ENCODE measurements around the gene TASOR2. TPM values are rescaled to one million over a fixed set of nuclear protein-coding genes. Genes with fewer than 3 reads are reported as not detected.

The TASOR2 gene
- total RNA-seq, 1 experiment from 2014 or later = 123 TPM

DNA sequence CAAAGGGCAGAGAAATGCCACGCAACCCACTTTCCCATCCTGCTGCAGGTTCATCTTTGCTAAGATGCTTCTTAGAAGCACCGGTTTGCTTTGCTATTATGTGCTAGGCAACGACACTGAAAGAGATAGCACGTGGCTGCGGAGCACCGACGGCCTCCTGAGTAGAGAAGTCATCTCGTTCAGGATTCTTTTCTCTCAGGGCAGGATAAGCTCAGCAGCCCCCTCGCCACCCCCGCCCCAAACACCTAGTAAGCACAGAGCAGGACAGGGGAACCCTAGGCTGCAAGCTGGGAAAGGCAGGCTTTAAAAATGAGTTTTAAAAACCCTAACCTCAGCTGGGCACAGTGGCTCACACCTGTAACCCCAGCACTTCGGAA lies 33.3 kb upstream of the TASOR2 start:
- H3K4me1 Mint-ChIP-seq (ENCODE audit: insufficient read depth, unreplicated experiment) = no peaks in the 10 kb centered on the region
- no peak for DNase-seq (ENCODE audit: unreplicated experiment)
- intact Hi-C loops (cut with micrococcal nuclease) = no loop called here
- H3K27ac Mint-ChIP-seq (ENCODE audit: low read depth, unreplicated experiment) = no peak overlapping the region
- no peaks in the 10 kb centered on the region for H3K27me3 Mint-ChIP-seq (ENCODE audit: insufficient read depth, unreplicated experiment)
- CTCF ChIA-PET = interaction anchor here (0.7 to 1.1 kb wide), 2 partner anchors 9 to 163 kb away, joined by 3 to 4 read pairs; no protein-coding TSS in a partner anchor
- TF ChIP-seq, protein P1, sequence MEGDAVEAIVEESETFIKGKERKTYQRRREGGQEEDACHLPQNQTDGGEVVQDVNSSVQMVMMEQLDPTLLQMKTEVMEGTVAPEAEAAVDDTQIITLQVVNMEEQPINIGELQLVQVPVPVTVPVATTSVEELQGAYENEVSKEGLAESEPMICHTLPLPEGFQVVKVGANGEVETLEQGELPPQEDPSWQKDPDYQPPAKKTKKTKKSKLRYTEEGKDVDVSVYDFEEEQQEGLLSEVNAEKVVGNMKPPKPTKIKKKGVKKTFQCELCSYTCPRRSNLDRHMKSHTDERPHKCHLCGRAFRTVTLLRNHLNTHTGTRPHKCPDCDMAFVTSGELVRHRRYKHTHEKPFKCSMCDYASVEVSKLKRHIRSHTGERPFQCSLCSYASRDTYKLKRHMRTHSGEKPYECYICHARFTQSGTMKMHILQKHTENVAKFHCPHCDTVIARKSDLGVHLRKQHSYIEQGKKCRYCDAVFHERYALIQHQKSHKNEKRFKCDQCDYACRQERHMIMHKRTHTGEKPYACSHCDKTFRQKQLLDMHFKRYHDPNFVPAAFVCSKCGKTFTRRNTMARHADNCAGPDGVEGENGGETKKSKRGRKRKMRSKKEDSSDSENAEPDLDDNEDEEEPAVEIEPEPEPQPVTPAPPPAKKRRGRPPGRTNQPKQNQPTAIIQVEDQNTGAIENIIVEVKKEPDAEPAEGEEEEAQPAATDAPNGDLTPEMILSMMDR (IDR thresholded peaks at IDR 0.05; ENCODE audit: unreplicated experiment) = no peak
- H3K4me3 Mint-ChIP-seq (ENCODE audit: unreplicated experiment) = no peak overlapping the region
- no peaks in the 10 kb centered on the region for H3K9me3 Mint-ChIP-seq (ENCODE audit: unreplicated experiment)
- POLR2A ChIA-PET = no interaction called here
- H3K36me3 Mint-ChIP-seq (ENCODE audit: insufficient read depth, unreplicated experiment) = peaks cover 52% of the 10 kb centered on the region
- no TSS peak for BruUV-seq (replicated peaks)

DNA sequence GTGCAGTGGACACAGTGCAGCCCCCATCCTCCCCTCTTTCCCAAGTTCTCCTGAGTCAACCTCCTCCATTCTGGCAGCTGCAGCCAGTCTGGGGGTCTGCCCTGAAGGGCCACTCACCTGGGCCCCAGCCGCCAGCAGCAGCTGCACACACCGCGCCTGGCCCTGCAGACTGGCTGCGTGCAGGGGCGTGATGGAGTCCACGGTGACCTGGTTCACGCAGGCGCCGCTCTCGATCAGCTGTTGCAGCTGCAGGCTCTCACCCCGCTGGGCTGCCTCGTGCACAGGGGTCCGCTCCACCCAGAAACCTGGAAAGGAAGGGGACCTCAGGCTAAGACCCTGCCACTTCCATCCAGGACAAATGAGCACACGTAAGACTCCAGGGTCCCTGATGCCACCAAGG lies 31.9 kb upstream of the TASOR2 start:
- H3K4me3 Mint-ChIP-seq (ENCODE audit: unreplicated experiment) = no peak overlapping the region
- intact Hi-C loops (cut with micrococcal nuclease) = no loop called here
- H3K27me3 Mint-ChIP-seq (ENCODE audit: insufficient read depth, unreplicated experiment) = no peaks in the 10 kb centered on the region
- H3K27ac Mint-ChIP-seq (ENCODE audit: low read depth, unreplicated experiment) = no peak overlapping the region
- H3K9me3 Mint-ChIP-seq (ENCODE audit: unreplicated experiment) = no peaks in the 10 kb centered on the region
- TF ChIP-seq, protein P1 (IDR thresholded peaks at IDR 0.05; ENCODE audit: unreplicated experiment) = no peak
- ChIA-PET CTCF (interaction anchor here (0.9 kb wide), 1 partner anchor 12 kb away, joined by 4 read pairs; no protein-coding TSS in a partner anchor), POLR2A (no interaction called here)
- no peaks in the 10 kb centered on the region for H3K4me1 Mint-ChIP-seq (ENCODE audit: insufficient read depth, unreplicated experiment)
- BruUV-seq (replicated peaks) = no TSS peak
- no peak for DNase-seq (ENCODE audit: unreplicated experiment)
- H3K36me3 Mint-ChIP-seq (ENCODE audit: insufficient read depth, unreplicated experiment) = peaks cover 48% of the 10 kb centered on the region

DNA sequence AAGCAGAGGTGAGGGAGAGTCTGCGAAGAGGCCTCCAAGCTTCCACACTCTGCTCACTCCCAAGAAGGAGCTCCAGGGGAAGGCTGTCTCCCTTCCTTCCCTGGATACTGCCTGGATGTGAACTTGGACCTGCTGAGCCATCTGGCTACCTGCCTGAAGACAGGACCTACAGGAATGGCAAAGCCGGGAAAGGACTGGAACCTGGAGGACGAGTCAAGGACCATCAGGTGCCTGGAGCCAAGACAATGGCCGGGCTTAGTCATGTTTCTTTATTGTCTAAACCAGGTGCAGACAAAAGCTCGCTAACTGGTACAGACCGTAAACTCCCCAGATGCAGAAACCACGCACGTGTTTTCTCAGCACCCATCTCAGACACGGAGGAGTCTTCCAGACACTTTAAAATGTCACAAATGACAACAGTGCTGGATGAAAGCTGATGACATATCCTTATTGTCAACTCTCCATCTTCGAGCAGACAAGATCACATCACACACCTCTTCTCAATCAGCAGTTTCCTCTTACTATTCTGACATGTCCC lies 30.4 kb upstream of the TASOR2 start:
- no TSS peak for BruUV-seq (replicated peaks)
- intact Hi-C loops (cut with micrococcal nuclease) = no loop called here
- peaks cover 1% of the 10 kb centered on the region for H3K4me1 Mint-ChIP-seq (ENCODE audit: insufficient read depth, unreplicated experiment)
- DNase-seq (ENCODE audit: unreplicated experiment) = no peak
- POLR2A ChIA-PET = no interaction called here
- H3K36me3 Mint-ChIP-seq (ENCODE audit: insufficient read depth, unreplicated experiment) = peaks cover 36% of the 10 kb centered on the region
- CTCF ChIA-PET = interaction anchor here (1.2 kb wide), 1 partner anchor 212 kb away, joined by 4 read pairs; no protein-coding TSS in a partner anchor
- H3K27ac Mint-ChIP-seq (ENCODE audit: low read depth, unreplicated experiment) = no peak overlapping the region
- no peaks in the 10 kb centered on the region for H3K9me3 Mint-ChIP-seq (ENCODE audit: unreplicated experiment)
- no peak overlapping the region for H3K4me3 Mint-ChIP-seq (ENCODE audit: unreplicated experiment)
- no peaks in the 10 kb centered on the region for H3K27me3 Mint-ChIP-seq (ENCODE audit: insufficient read depth, unreplicated experiment)
- TF ChIP-seq, protein P1 (IDR thresholded peaks at IDR 0.05; ENCODE audit: unreplicated experiment) = no peak

DNA sequence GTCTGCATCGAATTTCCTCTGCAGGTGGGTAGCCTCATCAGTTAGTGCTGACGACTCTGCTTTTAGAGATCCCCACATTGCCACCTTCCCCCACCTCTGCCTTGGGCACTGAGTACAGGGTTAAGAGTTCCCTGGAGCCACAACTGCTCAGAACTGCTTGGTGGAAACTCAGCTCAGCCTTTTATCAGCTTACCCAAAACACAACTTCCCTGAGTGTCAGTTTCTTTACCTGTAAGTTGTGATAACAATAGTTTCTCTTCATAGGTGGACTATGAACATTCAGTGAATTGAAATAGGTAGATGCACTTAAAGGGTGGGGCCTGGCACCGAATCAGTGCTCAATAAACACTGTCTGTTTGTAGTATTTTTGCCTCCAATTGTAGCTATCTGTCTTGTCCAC lies 29.5 kb upstream of the TASOR2 start:
- POLR2A ChIA-PET = no interaction called here
- CTCF ChIA-PET = no interaction called here
- intact Hi-C loops (cut with micrococcal nuclease) = no loop called here
- no TSS peak for BruUV-seq (replicated peaks)
- Mint-ChIP-seq H3K9me3 (ENCODE audit: unreplicated experiment) (no peaks in the 10 kb centered on the region), H3K36me3 (ENCODE audit: insufficient read depth, unreplicated experiment) (peaks cover 30% of the 10 kb centered on the region), H3K4me1 (ENCODE audit: insufficient read depth, unreplicated experiment) (peaks cover 10% of the 10 kb centered on the region), H3K27ac (ENCODE audit: low read depth, unreplicated experiment) (no peak overlapping the region), H3K4me3 (ENCODE audit: unreplicated experiment) (no peak overlapping the region), H3K27me3 (ENCODE audit: insufficient read depth, unreplicated experiment) (no peaks in the 10 kb centered on the region)
- DNase-seq (ENCODE audit: unreplicated experiment) = no peak
- TF ChIP-seq, protein P1 (IDR thresholded peaks at IDR 0.05; ENCODE audit: unreplicated experiment) = no peak

Data from MCF 10A (cell line).